ENCODE results near the gene ARPP21. TPM values are rescaled to one million over a fixed set of nuclear protein-coding genes. Genes with fewer than 3 reads are reported as not detected.

Gene ARPP21
- total RNA-seq, 2 donors from 2014 or later, result not detected

- TF ChIP-seq CTCF (IDR thresholded peaks at IDR 0.05), result no peak
- Histone ChIP-seq H3K36me3 (no peaks in the 10 kb centered on the region), H3K27ac (no peak overlapping the region), H3K27me3 (no peaks in the 10 kb centered on the region), H3K4me1 (no peaks in the 10 kb centered on the region), H3K4me3 (no peak overlapping the region), H3K9me3 (no peaks in the 10 kb centered on the region)
- no peak for DNase-seq (ENCODE audit: low spot score)
These were observed 32.2 kb downstream of the ARPP21 start for GRCh38 chr3:35671483-35671882.

DNA sequence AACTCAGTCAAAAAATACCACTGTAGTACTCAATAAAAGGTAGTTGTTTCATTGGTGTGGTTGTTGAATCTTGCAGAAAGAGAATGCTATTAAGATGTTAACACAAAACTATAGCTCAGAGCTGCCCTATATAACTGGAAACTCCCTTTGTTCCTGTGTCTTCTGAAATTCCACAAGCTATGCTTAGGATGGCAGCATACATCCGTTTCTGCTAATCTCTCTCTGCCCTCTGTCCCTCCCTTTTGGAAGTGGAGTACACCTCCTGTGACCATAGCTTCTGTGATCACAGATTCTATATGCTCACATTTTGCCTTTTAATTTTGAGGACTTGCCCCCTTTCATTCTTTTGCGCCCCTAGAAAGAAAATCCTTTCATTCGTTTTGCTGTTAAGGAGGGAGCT, 33.7 kb downstream of the ARPP21 start:
- H3K36me3 ChIP-seq, result no peaks in the 10 kb centered on the region
- H3K4me1 ChIP-seq, result no peaks in the 10 kb centered on the region
- H3K9me3 ChIP-seq, result no peaks in the 10 kb centered on the region
- H3K27me3 ChIP-seq, result no peaks in the 10 kb centered on the region
- no peak overlapping the region for H3K27ac ChIP-seq
- no peak for DNase-seq (ENCODE audit: low spot score)
- H3K4me3 ChIP-seq, result no peak overlapping the region
- TF ChIP-seq CTCF (IDR thresholded peaks at IDR 0.05), result no peak

GRCh38 chr3:35674451-35675109, 35.3 kb downstream of the ARPP21 start:
- Histone ChIP-seq H3K36me3 (no peaks in the 10 kb centered on the region), H3K27me3 (no peaks in the 10 kb centered on the region), H3K9me3 (no peaks in the 10 kb centered on the region), H3K4me3 (no peak overlapping the region), H3K4me1 (no peaks in the 10 kb centered on the region), H3K27ac (no peak overlapping the region)
- no peak for DNase-seq (ENCODE audit: low spot score)
- TF ChIP-seq CTCF (IDR thresholded peaks at IDR 0.05), result no peak

- Histone ChIP-seq H3K4me1 (no peaks in the 10 kb centered on the region), H3K4me3 (no peak overlapping the region), H3K36me3 (no peaks in the 10 kb centered on the region), H3K27ac (no peak overlapping the region), H3K27me3 (no peaks in the 10 kb centered on the region), H3K9me3 (no peaks in the 10 kb centered on the region)
- no peak for TF ChIP-seq CTCF (IDR thresholded peaks at IDR 0.05)
- no peak for DNase-seq (ENCODE audit: low spot score)
These were observed 35.9 kb downstream of the ARPP21 start for GRCh38 chr3:35675206-35675605.

DNA sequence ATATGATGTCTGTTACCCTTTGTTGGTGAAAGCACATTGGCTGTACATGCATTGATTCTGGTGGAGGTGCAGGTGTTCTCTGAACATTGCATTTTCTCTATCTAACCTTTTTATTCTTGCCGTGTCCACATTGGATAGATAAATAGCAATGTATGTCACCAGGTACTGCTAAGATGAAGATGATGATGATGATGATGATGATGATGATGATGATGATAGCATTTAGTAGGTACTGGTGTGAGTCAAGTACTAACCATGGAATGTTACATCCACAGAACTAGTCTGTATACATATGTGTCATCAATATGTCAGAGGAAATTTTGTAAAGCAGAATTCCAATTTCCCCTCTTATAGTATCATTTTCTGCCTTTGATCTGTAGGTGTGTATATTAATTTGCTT, 36.3 kb downstream of the ARPP21 start:
- Histone ChIP-seq H3K36me3 (no peaks in the 10 kb centered on the region), H3K27me3 (no peaks in the 10 kb centered on the region), H3K9me3 (no peaks in the 10 kb centered on the region), H3K4me3 (no peak overlapping the region), H3K27ac (no peak overlapping the region), H3K4me1 (no peaks in the 10 kb centered on the region)
- TF ChIP-seq CTCF (IDR thresholded peaks at IDR 0.05), result no peak
- DNase-seq (ENCODE audit: low spot score), result no peak

GRCh38 chr3:35677797-35678196, 38.5 kb downstream of the ARPP21 start:
- no peak overlapping the region for H3K4me3 ChIP-seq
- H3K27ac ChIP-seq, result no peak overlapping the region
- H3K36me3 ChIP-seq, result no peaks in the 10 kb centered on the region
- H3K9me3 ChIP-seq, result no peaks in the 10 kb centered on the region
- TF ChIP-seq CTCF (IDR thresholded peaks at IDR 0.05), result no peak
- no peak for DNase-seq (ENCODE audit: low spot score)
- H3K27me3 ChIP-seq, result no peaks in the 10 kb centered on the region
- no peaks in the 10 kb centered on the region for H3K4me1 ChIP-seq

Data from right atrium auricular region (tissue), 2 donors.